B cell (primary cell): ENCODE results near the gene ZNF445. TPM values are rescaled to one million over a fixed set of nuclear protein-coding genes. Genes with fewer than 3 reads are reported as not detected.
"Not testable (repeated sequence)": the region's sequence is repeated elsewhere in the genome, so short reads cannot be mapped to it uniquely, and the experiment has no call there.

Source experiments
- ATAC-seq: fragments of 200-7000 bp; cut with Tn5 transposase; one replicate; pipeline ENCODE4 v1.10.0; 2021; ENCODE audit warnings: low read depth, mild to moderate bottlenecking, moderate number of reproducible peaks, moderate library complexity
- CTCF ChIA-PET: fragments of 350-600 bp; sonication (Branson Sonifier 250); formaldehyde crosslinking; loops from one replicate; lab custom pipeline; 2021; ENCODE audit warnings: antibody characterized with exemption, inconsistent platforms; lab: Charles Lee
- POLR2A ChIA-PET: fragments of 350-600 bp; sonication (Branson Sonifier 250); formaldehyde crosslinking; loops from one replicate; lab custom pipeline; 2021; ENCODE audit warnings: antibody characterized with exemption; lab: Charles Lee
- DNase-seq: peaks from one replicate; pipeline ENCODE4 v3.0.0; 2013
- H2AFZ ChIP-seq: 2 replicates; pipeline ENCODE4 v1.6.1; 2012; ENCODE audit warnings: mild to moderate bottlenecking, low read depth, low read length; ENCODE audit not compliant: insufficient read depth, poor library complexity, severe bottlenecking
- H3K27ac ChIP-seq, 2 donors: 1 replicate in 1 of 2; 2 replicates in 1 of 2; pipeline ENCODE4 v1.5.1; 2012 to 2013; ENCODE audit warnings: low read length in 2 of 2, mild to moderate bottlenecking in 2 of 2, moderate library complexity in 1 of 2
- H3K27me3 ChIP-seq, 4 experiments: fragments of 200-600 bp in 1 of 4; sonication (generic) in 1 of 4; replicated peaks in 1 of 4; 1 replicate in 2 of 4; 2 replicates in 2 of 4; pipeline versions ENCODE4 v1.6.1 to v1.7.0; 2013 to 2016; ENCODE audit warnings: low read length in 3 of 4, mild to moderate bottlenecking in 2 of 4, mixed read lengths in 1 of 4, moderate library complexity in 1 of 4; ENCODE audit not compliant: insufficient read depth in 4 of 4, control insufficient read depth in 3 of 4; ENCODE audit errors: control extremely low read depth in 1 of 4
- H3K36me3 ChIP-seq, 2 experiments: replicated peaks in 1 of 2; 1 replicate in 1 of 2; 2 replicates in 1 of 2; pipeline versions ENCODE4 v1.6.1 to v1.7.1; 2013; ENCODE audit warnings: low read length in 1 of 2; ENCODE audit not compliant: insufficient read depth in 2 of 2, control insufficient read depth in 1 of 2; ENCODE audit errors: control extremely low read depth in 1 of 2, extremely low read depth in 1 of 2
- H3K4me1 ChIP-seq, 2 donors: fragments of 200-600 bp in 1 of 2; sonication (generic) in 1 of 2; 1 replicate in 1 of 2; 2 replicates in 1 of 2; pipeline versions ENCODE4 v1.5.1 to v1.6.1; 2013 to 2017; ENCODE audit warnings: low read length in 2 of 2; ENCODE audit not compliant: control insufficient read depth in 2 of 2, insufficient read depth in 2 of 2
- H3K4me2 ChIP-seq: replicated peaks from 2 replicates; pipeline ENCODE3; 2012; ENCODE audit warnings: mild to moderate bottlenecking, low read depth, low read length; ENCODE audit not compliant: poor library complexity, severe bottlenecking
- H3K4me3 ChIP-seq, 5 experiments: fragments of 200-600 bp in 1 of 5; sonication (generic) in 1 of 5; 1 replicate in 3 of 5; 2 replicates in 2 of 5; pipeline versions ENCODE4 v1.5.1 to v1.7.0; 2011 to 2016; ENCODE audit warnings: low read length in 4 of 5, mild to moderate bottlenecking in 4 of 5, low read depth in 2 of 5, control low read depth in 1 of 5, moderate library complexity in 1 of 5; ENCODE audit not compliant: insufficient read depth in 1 of 5; ENCODE audit errors: control extremely low read depth in 1 of 5, extremely low read depth in 1 of 5
- H3K79me2 ChIP-seq: fragments of 200-600 bp; sonication (generic); one replicate; pipeline ENCODE4 v1.6.0; 2016; ENCODE audit warnings: low read length; ENCODE audit not compliant: control insufficient read depth, insufficient read depth
- H3K9ac ChIP-seq: fragments of 200-600 bp; sonication (generic); 2 replicates; pipeline ENCODE4 v1.6.1; 2017; ENCODE audit warnings: mild to moderate bottlenecking, low read length, moderate library complexity
- H3K9me3 ChIP-seq, 3 donors: one replicate each; pipeline versions ENCODE4 v1.6.1 to v1.7.1; 2013; ENCODE audit warnings: low read length in 2 of 3; ENCODE audit not compliant: control insufficient read depth in 2 of 3, insufficient read depth in 1 of 3; ENCODE audit errors: control extremely low read depth in 1 of 3
- H4K20me1 ChIP-seq: 2 replicates; pipeline ENCODE4 v1.6.0; 2012; ENCODE audit warnings: mild to moderate bottlenecking, low read length; ENCODE audit not compliant: insufficient read depth, control insufficient read depth, poor library complexity, severe bottlenecking
- H3K27ac Mint-ChIP-seq: one replicate; pipeline ENCODE4 v1.8.0; 2021; ENCODE audit warnings: mixed read lengths
- H3K27me3 Mint-ChIP-seq: one replicate; pipeline ENCODE4 v1.8.0; 2021; ENCODE audit warnings: mixed read lengths
- H3K4me1 Mint-ChIP-seq: one replicate; pipeline ENCODE4 v1.8.0; 2021; ENCODE audit warnings: mixed read lengths
- H3K4me3 Mint-ChIP-seq: one replicate; pipeline ENCODE4 v1.8.0; 2021; ENCODE audit warnings: mixed read lengths
- H3K9me3 Mint-ChIP-seq: one replicate; pipeline ENCODE4 v1.8.0; 2022; ENCODE audit warnings: mixed read lengths; ENCODE audit not compliant: insufficient read depth
- EZH2 ChIP-seq: IDR thresholded peaks from 2 replicates; pipeline ENCODE4 v1.6.1; 2012; ENCODE audit warnings: borderline replicate concordance, low read depth, mild to moderate bottlenecking, moderate library complexity, low read length; ENCODE audit not compliant: insufficient read depth, poor library complexity, severe bottlenecking
- WGBS: methylation state at CpG from one replicate; pipeline ENCODE4 v1.1.5; 2013; ENCODE audit warnings: missing lambda C conversion rate; ENCODE audit not compliant: insufficient coverage; 5-methylcytosine and 5-hydroxymethylcytosine counted together
- intact Hi-C: fragments of 100-400 bp; cut with micrococcal nuclease; formaldehyde crosslinking; loops from one replicate; pipeline ENCODE4 v1.10.0; 2022
- polyA plus RNA-seq: library from polyadenylated mRNA; depleted of rRNA; stranded (reverse); fragments of >200 nt; gene quantifications from 2 replicates; pipeline ENCODE4 v1.2.3, GENCODE V29; 2012
- total RNA-seq, 2 donors: library from RNA; stranded (reverse); fragments of 120-200 nt in 1 of 2; gene quantifications; 1 replicate in 1 of 2; 2 replicates in 1 of 2; pipeline versions ENCODE4 v1.2.3 to v1.2.4, GENCODE V29; 2013 to 2022
- TF ChIP-seq, protein P1 (sequence below): fragments of 200-600 bp; IDR thresholded peaks from one replicate; pipeline ENCODE4 v1.8.0; 2022; ENCODE audit warnings: antibody characterized with exemption, mild to moderate bottlenecking

The ZNF445 gene
- total and polyA plus RNA-seq, 2 donors (not counting 1 experiment from before 2014, with no cell fraction given) = 2.6 to 29.7 TPM

DNA sequence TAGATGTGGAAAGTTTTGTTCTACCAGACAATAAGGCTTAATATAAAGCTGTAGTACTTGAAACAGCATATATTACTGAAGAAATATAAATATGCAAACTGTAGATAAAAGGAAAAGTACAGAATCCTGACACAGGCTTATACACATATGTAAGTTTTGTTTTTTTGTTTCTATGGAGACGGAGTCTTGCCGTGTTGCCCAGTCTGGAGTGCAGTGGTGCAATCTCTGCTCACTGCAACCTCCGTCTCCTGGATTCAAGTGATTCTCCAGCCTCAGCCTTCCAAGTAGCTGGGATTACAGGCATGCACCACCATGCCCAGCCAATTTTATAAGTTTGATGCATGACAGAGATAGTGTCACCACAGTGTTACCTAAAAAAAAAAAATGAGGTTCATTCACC is 29.1 kb upstream of the ZNF445 start:
- DNase-seq (no peak), ATAC-seq (no peak)
- Histone ChIP-seq H3K4me2 (no peak overlapping the region), H3K9me3 (peaks cover 3 to 18% (median 5%) of the 10 kb centered on the region in 3 donors), H3K4me1 (peaks cover 16% of the 10 kb centered on the region in 2 donors), H3K9ac (no peak overlapping the region), H4K20me1 (peaks cover 19% of the 10 kb centered on the region), H3K4me3 (no peak overlapping the region), H3K36me3 (peaks cover 5 to 9% of the 10 kb centered on the region in 2 experiments), H2AFZ (no peak overlapping the region), H3K27me3 (no peaks in the 10 kb centered on the region), H3K27ac (no peak overlapping the region), H3K79me2 (peaks cover 88% of the 10 kb centered on the region)
- WGBS = 80% methylated on average over 1 of the region's 3 CpGs
- Mint-ChIP-seq H3K27me3 (no peaks in the 10 kb centered on the region), H3K27ac (no peak overlapping the region), H3K4me3 (no peak overlapping the region), H3K4me1 (peaks cover 44% of the 10 kb centered on the region), H3K9me3 (peaks cover 9% of the 10 kb centered on the region)
- CTCF ChIA-PET = no interaction called here
- POLR2A ChIA-PET = no interaction called here
- TF ChIP-seq, protein P1, sequence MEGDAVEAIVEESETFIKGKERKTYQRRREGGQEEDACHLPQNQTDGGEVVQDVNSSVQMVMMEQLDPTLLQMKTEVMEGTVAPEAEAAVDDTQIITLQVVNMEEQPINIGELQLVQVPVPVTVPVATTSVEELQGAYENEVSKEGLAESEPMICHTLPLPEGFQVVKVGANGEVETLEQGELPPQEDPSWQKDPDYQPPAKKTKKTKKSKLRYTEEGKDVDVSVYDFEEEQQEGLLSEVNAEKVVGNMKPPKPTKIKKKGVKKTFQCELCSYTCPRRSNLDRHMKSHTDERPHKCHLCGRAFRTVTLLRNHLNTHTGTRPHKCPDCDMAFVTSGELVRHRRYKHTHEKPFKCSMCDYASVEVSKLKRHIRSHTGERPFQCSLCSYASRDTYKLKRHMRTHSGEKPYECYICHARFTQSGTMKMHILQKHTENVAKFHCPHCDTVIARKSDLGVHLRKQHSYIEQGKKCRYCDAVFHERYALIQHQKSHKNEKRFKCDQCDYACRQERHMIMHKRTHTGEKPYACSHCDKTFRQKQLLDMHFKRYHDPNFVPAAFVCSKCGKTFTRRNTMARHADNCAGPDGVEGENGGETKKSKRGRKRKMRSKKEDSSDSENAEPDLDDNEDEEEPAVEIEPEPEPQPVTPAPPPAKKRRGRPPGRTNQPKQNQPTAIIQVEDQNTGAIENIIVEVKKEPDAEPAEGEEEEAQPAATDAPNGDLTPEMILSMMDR = no peak
- TF ChIP-seq EZH2 = no peak
- intact Hi-C loops = no loop called here

DNA sequence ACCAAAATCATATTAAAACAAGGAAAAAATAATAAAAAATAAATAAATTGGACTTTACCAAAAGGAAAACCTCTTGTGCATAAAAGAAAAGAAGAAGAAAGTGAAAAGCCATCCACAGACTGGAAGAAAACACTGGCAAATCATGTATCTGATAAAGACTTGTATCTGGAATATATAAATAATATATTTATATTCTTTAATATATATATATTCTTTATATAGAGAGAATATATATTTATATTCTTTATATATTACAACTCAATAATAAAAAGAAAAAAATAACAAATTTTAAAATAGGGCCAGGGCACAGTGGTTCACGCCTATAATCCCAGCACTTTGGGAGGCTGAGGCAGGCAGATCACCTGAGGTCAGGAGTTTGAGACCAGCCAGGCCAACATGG is 27.1 kb upstream of the ZNF445 start:
- H3K4me1 ChIP-seq = peaks cover 5 to 7% of the 10 kb centered on the region in 2 donors
- H3K79me2 ChIP-seq = peaks cover 84% of the 10 kb centered on the region
- no peak for TF ChIP-seq EZH2
- TF ChIP-seq, protein P1 = no peak
- ATAC-seq (no peak), DNase-seq (no peak)
- Mint-ChIP-seq H3K9me3 (peaks cover 21% of the 10 kb centered on the region), H3K27ac (no peak overlapping the region), H3K4me1 (peaks cover 32% of the 10 kb centered on the region), H3K27me3 (no peaks in the 10 kb centered on the region), H3K4me3 (no peak overlapping the region)
- intact Hi-C loops = no loop called here
- WGBS = 100% methylated on average over 1 of the region's 1 CpG
- H3K27ac ChIP-seq = no peak overlapping the region
- ChIA-PET POLR2A (no interaction called here), CTCF (no interaction called here)
- no peak overlapping the region for H2AFZ ChIP-seq
- no peak overlapping the region for H3K4me2 ChIP-seq
- H3K9ac ChIP-seq = no peak overlapping the region
- peaks cover 9 to 24% of the 10 kb centered on the region in 2 experiments for H3K36me3 ChIP-seq
- H3K27me3 ChIP-seq = no peaks in the 10 kb centered on the region
- peaks cover 11 to 26% (median 22%) of the 10 kb centered on the region in 3 donors for H3K9me3 ChIP-seq
- H3K4me3 ChIP-seq = no peak overlapping the region
- peaks cover 19% of the 10 kb centered on the region for H4K20me1 ChIP-seq

DNA sequence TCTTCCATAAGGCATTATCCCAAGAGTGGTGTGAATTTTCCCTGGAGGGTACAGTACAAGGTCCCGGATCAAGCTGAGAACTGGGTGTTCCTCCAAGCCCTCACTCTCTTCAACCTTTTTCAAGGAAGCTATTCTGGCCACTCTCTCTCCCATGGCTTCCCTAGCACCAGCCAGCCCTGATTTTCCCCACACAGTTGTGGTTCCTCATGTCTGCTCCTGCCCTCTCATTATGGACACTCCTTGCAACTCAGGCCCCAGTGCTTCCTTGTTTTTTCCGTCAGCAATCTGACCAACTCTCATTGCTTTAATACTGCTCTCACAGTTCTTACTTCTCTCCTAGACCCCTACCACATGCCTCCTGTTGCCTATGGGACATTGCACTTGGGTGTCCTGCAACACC is 25.7 kb upstream of the ZNF445 start:
- H3K4me3 ChIP-seq, intact Hi-C loops, DNase-seq, CTCF ChIA-PET, H2AFZ ChIP-seq, H3K27ac ChIP-seq, H4K20me1 ChIP-seq, POLR2A ChIA-PET, H3K4me1 ChIP-seq, H3K27me3 ChIP-seq, H3K4me2 ChIP-seq, ATAC-seq, H3K9ac ChIP-seq, H3K4me3 Mint-ChIP-seq, H3K27ac Mint-ChIP-seq, H3K27me3 Mint-ChIP-seq: not testable (repeated sequence)
- H3K36me3 ChIP-seq = peaks cover 15 to 31% of the 10 kb centered on the region in 2 experiments
- H3K9me3 ChIP-seq = peaks cover 18 to 35% (median 35%) of the 10 kb centered on the region in 3 donors
- WGBS = 100% methylated on average over 2 of the region's 2 CpGs
- Mint-ChIP-seq H3K4me1 (peaks cover 21% of the 10 kb centered on the region), H3K9me3 (peaks cover 26% of the 10 kb centered on the region)
- peaks cover 70% of the 10 kb centered on the region for H3K79me2 ChIP-seq
